ENCODE measurements around the gene CSF2.
"Not testable (repeated sequence)": the region's sequence is repeated elsewhere in the genome, so short reads cannot be mapped to it uniquely, and the experiment has no call there.

The CSF2 gene

DNA sequence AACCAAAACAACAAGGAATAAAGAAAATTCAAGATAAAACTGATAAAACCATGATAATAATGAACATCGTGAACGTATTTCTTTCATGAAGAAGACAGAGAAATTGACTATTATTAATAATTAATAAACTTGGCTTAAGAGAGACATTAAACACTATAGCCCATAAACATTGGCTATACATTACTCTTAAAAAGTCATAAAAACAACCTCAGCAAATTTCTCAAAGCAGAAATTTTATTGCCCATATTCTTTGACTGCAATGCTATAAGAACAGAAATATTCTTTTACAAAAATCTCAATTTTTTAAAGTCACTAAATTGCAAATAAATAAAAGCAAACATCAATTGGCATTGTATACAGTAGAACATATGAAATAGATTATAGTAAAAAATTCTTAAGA is 42.5 kb downstream of the CSF2 start:
- Histone ChIP-seq H3K27me3 (replicated peaks; ENCODE audit: control insufficient read depth, insufficient read depth, low read length) (no peaks in the 10 kb centered on the region), H3K4me3 (ENCODE audit: low read length) (no peak overlapping the region), H3K36me3 (ENCODE audit: control insufficient read depth, insufficient read depth, low read length, severe bottlenecking) (no peaks in the 10 kb centered on the region), H3K9me3 (ENCODE audit: control insufficient read depth, low read length) (peaks cover 10% of the 10 kb centered on the region), H3K4me1 (ENCODE audit: control insufficient read depth, insufficient read depth, low read length) (no peaks in the 10 kb centered on the region), H3K9ac (ENCODE audit: low read length) (no peak overlapping the region)
- DNase-seq (ENCODE audit: low read depth) = no peak

DNA sequence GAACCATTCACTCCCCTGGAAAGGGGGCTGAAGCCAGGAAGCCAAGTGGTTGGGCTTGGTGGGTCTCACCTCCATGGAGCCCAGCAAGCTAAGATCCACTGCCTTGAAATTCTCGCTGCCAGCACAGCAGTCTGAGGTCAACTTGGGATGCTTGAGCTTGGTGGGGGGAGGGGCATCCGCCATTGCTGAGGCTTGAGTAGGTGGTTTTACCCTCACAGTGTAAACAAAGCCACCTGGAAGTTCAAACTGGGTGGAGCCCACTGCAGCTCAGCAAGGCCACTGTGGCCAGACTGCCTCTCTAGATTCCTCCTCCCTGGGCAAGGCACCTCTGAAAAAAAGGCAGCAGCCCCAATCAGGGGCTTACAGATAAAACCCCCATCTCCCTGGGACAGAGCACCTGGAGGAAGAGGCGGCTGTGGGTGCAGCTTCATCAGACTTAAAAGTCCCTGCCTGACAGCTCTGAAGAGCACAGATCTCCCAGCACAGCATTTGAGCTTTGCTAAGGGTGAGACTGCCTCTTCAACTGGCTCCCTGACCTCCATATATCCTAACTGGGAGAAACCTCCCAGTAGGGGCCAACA is 43.4 kb downstream of the CSF2 start:
- peaks cover 10% of the 10 kb centered on the region for H3K9me3 ChIP-seq (ENCODE audit: control insufficient read depth, low read length)
- not testable (repeated sequence) for H3K4me1 ChIP-seq (ENCODE audit: control insufficient read depth, insufficient read depth, low read length); H3K9ac ChIP-seq (ENCODE audit: low read length); H3K36me3 ChIP-seq (ENCODE audit: control insufficient read depth, insufficient read depth, low read length, severe bottlenecking); DNase-seq (ENCODE audit: low read depth); H3K4me3 ChIP-seq (ENCODE audit: low read length); H3K27me3 ChIP-seq (replicated peaks; ENCODE audit: control insufficient read depth, insufficient read depth, low read length)

DNA sequence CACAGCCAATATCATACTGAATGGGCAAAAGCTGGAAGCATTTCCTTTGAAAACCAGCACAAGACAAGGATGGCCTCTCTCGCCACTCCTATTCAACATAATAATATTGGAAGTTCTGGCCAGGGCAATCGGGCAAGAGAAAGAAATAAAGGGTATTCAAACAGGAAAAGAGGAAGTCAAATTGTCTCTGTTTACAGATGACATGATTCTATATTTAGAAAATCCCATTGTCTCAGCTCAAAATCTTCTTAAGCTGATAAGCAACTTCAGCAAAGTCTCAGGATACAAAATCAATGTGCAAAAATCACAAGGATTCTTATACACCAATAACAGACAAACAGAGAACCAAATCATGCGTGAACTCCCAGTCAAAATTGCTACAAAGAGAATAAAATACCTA is 47.1 kb downstream of the CSF2 start:
- not testable (repeated sequence) for H3K9ac ChIP-seq (ENCODE audit: low read length); H3K27me3 ChIP-seq (replicated peaks; ENCODE audit: control insufficient read depth, insufficient read depth, low read length); H3K4me3 ChIP-seq (ENCODE audit: low read length); H3K4me1 ChIP-seq (ENCODE audit: control insufficient read depth, insufficient read depth, low read length); H3K9me3 ChIP-seq (ENCODE audit: control insufficient read depth, low read length); H3K36me3 ChIP-seq (ENCODE audit: control insufficient read depth, insufficient read depth, low read length, severe bottlenecking); DNase-seq (ENCODE audit: low read depth)

DNA sequence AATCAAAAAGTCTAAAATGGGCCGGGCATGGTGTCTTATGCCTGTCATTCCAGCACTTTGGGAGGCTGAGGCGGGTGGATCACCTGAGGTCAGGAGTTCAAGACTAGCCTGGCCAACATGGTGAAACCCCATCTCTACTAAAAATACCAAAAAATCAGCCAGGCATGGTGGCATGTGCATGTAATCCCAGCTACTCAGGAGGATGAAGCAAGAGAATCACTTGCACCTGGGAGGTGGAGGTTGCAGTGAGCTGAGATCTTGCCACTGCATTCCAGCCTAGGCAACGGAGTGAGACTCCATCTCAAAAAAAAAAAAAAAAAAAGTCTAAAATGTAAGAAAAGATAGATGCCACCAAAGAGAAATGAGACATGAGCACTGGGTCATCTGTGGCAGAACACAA is 49.4 kb downstream of the CSF2 start:
- DNase-seq (ENCODE audit: low read depth); H3K4me3 ChIP-seq (ENCODE audit: low read length); H3K27me3 ChIP-seq (replicated peaks; ENCODE audit: control insufficient read depth, insufficient read depth, low read length): not testable (repeated sequence)

DNA sequence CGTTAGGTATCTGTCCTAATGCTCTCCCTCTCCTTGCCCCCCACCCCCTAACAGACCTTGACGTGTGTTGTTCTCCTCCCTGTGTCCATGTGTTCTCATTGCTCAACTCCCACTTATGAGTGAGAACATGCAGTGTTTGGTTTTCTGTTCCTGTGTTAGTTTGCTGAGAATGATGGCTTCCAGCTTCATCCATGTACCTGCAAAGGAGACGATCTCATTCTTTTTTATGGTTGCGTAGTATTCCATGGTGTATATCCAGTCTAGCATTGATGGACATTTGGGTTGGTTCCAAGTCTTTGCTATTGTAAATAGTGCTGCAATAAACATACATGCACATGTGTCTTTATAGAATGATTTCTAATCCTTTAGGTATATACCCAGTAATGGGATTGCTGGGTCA is 50.0 kb downstream of the CSF2 start:
- not testable (repeated sequence) for H3K36me3 ChIP-seq (ENCODE audit: control insufficient read depth, insufficient read depth, low read length, severe bottlenecking); H3K4me3 ChIP-seq (ENCODE audit: low read length); DNase-seq (ENCODE audit: low read depth); H3K4me1 ChIP-seq (ENCODE audit: control insufficient read depth, insufficient read depth, low read length); H3K9ac ChIP-seq (ENCODE audit: low read length); H3K27me3 ChIP-seq (replicated peaks; ENCODE audit: control insufficient read depth, insufficient read depth, low read length)
- peaks cover 12% of the 10 kb centered on the region for H3K9me3 ChIP-seq (ENCODE audit: control insufficient read depth, low read length)

More for the DNA sequence above, 49.4 kb downstream of the CSF2 start:
- H3K9ac ChIP-seq (ENCODE audit: low read length); H3K4me1 ChIP-seq (ENCODE audit: control insufficient read depth, insufficient read depth, low read length); H3K9me3 ChIP-seq (ENCODE audit: control insufficient read depth, low read length); H3K36me3 ChIP-seq (ENCODE audit: control insufficient read depth, insufficient read depth, low read length, severe bottlenecking): not testable (repeated sequence)

Data from adipocyte (in vitro differentiated cells).